GM19438 (cell line): ENCODE results near the gene BCO2.

Experiments used
- ATAC-seq: cut with Tn5 transposase; IDR thresholded peaks from one replicate; pipeline ENCODE4 v1.9.1; 2021; ENCODE audit warnings: low read depth; ENCODE audit not compliant: unreplicated experiment

The BCO2 gene

GRCh38 chr11:112247201-112247600, 71.9 kb downstream of the BCO2 start:
- ATAC-seq: no peak

GRCh38 chr11:112248201-112248600, 72.9 kb downstream of the BCO2 start:
- ATAC-seq: no peak

DNA sequence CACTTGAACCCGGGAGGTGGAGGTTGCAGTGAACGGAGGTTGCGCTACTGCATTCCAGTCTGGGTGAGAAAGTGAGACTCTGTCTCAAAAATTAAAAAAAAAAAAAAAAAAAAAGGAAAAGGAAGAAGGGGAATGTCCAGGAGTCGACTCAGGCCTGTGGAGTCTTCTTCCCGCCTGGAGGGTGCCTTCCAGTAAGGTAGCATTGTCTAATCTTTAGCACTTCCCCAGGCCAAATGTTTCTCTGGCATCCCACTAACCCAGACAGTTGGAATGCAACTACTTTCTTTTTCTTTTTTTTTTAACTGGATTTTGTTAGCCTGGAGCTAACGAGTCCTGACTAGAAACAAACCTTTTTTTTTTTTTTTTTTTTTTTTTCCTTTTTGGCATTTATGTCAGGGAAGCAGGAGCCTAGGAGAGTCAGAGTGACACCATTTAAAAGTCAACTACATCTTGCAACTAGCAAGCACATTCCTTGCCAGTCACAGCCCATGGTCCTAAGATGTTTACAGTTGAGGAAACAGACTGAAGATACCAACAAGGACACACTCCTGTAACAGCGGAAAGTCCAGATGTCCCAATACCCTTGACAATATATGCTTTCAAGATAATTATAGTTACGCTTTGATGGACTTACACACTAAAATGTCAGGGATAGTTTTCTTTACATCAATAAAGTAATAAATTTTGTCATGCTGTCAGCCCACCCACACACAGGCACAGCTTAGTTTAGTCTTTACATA, 74.7 kb downstream of the BCO2 start:
- no peak for ATAC-seq

DNA sequence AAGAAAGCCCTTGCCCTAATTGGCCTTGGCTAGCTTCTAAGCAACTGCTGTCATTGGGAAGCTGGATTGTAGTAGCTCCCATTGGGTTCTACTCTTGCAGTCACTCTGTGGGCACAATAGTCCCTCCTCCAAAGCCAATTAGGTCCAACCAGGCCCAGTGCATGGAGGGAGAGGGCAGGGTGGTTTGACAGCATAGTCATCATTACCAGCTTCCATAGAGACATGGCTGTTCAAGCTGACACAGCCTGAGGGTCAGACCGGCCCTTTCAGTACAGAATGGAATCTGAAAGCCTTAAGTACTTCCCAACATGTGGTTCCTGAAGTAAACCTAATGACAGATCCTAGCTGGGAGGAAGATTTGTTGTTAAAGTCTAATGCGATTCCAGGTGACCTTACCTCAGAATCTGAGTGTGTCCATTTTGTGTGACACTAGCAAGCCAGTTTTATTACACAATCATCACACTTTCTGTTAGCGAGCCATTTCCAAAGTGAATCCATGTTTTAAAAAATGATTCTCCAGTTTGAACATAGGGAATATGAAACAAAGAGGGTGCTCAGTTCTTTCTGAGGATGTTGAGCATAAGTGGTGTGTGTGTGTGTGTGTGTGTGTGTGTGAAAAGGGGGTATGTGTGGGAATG, 78.4 kb downstream of the BCO2 start:
- no peak for ATAC-seq

DNA sequence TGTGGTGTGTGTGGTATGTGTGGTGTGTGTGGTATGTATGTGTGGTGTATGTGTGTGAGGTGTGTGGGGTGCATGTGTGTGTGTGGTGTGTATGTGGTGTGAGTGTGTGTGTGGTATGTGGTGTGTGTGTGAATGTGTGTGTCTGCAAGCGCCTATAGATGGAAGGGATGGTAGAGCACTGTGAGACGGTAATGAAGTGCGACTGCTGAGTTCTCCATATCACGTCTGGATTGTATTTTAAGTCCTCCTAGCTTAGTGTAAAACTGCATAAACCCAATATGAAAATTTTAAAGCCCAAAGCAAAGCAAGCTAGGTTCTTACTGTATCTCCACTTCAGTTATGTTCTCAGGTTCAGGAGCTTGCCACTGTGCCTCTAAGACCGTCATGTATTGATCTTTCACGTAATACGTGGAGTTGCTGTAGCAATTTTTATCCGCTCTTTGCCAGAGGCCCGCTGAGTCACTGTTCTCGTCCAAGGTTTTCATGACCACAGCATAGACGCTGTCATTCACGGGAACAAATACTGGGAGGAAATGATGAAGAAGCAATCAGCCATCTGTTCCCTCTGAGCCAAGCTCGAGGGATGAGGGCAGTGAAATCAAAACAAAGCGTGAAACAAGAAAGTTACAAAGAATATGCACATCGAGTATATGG, 79.9 kb downstream of the BCO2 start:
- no peak for ATAC-seq

GRCh38 chr11:112260490-112260889, 85.2 kb downstream of the BCO2 start, which contains the start of gene PLET1:
Gene PLET1 (minus strand): TSS chr11:112260860. CDS start chr11:112260589, 271 bp downstream.
- ATAC-seq: no peak

- ATAC-seq: no peak
Measured at GRCh38 chr11:112265659-112266409, 90.5 kb downstream of the BCO2 start.

- no peak for ATAC-seq
Measured at GRCh38 chr11:112266410-112266778, 91.1 kb downstream of the BCO2 start.

GRCh38 chr11:112267188-112267591, 91.9 kb downstream of the BCO2 start:
- ATAC-seq: no peak

GRCh38 chr11:112268406-112268805, 93.1 kb downstream of the BCO2 start:
- ATAC-seq: no peak
